NAMALWA (cell line): ENCODE measurements around the gene SIM2.
A peak's percentile ranks its signal among the peaks of the same experiment; 100 is the strongest.

Experiments
- DNase-seq: peaks from one replicate; pipeline ENCODE4 v3.0.0-alpha.2; 2015; ENCODE audit warnings: low spot score

SIM2 gene

GRCh38 chr21:36699546-36700294 is 805 bp downstream of the SIM2 start:
- DNase-seq = no peak

DNA sequence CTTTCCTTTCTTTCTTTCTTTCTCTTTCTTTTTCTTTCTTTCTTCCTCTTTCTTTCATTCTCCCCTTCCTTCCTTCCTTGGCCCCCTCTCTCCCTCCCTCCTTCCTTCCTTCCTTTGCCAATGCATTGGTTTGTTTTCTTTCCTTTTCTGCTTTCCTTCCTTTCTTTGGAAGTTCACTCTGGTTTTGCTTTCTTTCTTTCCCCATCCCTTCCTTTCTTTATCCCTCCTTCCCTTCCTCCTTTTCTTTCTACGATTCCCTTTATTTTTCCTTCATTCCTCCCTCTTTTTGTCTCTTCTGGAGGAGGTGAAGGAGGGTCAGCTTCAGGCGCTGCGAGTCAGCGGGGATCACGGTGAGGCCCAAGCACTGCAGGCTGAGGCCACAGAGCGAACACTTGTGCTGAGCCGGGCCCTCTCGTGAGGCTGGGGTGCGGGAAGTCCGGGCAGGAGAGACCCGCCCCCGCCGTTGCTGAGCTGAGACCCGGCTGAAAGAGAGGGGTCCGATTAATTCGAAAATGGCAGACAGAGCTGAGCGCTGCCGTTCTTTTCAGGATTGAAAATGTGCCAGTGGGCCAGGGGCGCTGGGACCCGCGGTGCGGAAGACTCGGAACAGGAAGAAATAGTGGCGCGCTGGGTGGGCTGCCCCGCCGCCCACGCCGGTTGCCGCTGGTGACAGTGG is 1.5 kb downstream of the SIM2 start:
- no peak for DNase-seq

DNA sequence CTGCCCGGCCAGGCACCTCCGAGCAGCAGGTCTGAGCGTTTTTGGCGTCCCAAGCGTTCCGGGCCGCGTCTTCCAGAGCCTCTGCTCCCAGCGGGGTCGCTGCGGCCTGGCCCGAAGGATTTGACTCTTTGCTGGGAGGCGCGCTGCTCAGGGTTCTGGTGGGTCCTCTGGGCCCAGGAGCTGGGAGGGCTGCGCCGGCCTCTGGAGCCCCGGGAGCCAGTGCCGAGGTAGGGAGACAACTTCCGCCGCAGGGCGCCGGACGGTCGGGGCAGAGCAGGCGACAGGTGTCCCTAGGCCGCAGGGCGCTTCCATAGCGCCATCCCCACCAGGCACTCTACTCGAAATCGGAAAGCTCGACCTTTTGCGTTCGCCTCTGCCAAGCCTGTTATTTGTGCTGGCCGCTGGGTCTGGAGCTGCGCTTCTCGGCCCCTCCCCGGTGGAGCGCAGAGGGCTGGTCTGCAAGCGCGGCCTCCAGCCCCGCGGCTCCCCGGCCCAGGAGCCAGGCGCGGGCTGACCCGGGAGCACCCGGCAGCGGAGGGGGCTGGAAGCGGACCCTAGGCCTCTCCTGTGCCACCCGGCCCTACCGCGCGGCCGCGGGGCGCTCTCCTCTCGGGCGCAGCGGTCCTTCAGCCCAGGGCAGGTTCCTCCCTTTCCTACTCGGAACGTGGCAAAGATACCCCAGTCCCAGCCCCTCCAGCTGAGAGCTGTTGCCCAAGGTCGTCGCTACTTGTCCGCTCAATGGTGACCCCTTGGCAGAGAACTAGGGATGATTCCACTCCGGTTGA is 2.2 kb downstream of the SIM2 start:
- DNase-seq = no peak

- DNase-seq = no peak
These were observed 3.1 kb downstream of the SIM2 start for GRCh38 chr21:36701756-36702621.

DNA sequence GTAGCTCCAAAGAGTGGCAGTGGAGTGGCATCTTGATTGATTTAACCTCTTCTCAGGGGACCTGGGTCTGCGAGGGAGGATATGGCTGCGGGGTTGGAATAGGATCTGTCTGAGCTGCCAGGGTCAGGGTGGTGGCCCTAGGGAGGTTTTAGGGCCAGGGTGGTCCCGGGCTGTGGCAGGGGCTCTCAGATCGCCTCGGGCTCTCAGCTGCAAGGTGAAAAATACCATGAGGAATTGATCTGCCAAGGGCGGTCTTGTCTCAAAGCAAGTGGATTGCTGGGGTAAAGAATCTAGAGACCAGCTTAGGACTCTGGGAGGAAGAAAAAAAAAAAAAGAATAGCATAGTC is 3.7 kb downstream of the SIM2 start:
- DNase-seq = no peak

GRCh38 chr21:36703123-36703522 is 4.2 kb downstream of the SIM2 start:
- DNase-seq = no peak

- DNase-seq = no peak
These were observed 4.8 kb downstream of the SIM2 start for GRCh38 chr21:36703626-36704280.

- no peak for DNase-seq
These were observed 5.5 kb downstream of the SIM2 start for GRCh38 chr21:36704281-36704957.

GRCh38 chr21:36704958-36705678 is 6.2 kb downstream of the SIM2 start:
- DNase-seq = no peak

DNA sequence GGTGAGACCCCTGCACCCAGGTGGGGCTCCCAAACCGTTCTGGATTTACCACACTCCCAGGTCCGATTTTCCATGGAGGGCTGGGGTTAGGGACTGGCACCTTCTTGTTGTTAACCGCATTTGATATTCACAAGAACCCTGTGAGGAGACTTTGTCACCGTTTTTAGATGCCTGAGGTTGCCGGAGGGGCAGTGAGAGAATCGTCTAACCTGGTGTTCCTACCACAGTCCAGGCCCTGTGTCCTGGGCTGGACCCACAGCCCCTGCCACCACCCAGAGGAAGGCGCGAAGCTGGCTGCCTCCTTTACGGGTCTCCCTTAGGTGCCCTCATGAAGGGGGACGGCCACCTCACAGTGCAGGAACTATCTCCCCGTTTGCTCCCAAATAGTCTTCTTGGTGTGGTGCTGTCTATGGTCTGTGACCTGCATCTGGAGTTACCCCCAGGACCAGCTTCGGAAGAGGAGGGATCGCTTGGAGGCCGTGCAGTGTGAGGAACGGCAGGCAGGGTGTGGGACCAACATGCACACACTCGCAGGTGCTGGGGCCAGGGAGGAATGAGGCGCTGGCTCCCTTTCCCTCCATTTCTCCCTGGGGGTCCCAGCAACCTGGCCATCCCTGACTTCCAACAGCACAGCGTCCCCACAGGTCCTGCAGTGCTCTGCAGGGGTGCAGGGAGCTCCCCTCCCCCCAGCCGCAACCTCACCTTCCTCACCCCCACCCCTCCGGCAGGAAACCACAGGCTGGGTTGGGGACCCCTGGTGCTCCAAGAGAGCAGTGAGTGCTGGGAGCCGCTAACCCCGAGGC is 7.0 kb downstream of the SIM2 start:
- peak; percentile 6 for DNase-seq

GRCh38 chr21:36706482-36706852 is 7.6 kb downstream of the SIM2 start:
- DNase-seq = no peak

DNA sequence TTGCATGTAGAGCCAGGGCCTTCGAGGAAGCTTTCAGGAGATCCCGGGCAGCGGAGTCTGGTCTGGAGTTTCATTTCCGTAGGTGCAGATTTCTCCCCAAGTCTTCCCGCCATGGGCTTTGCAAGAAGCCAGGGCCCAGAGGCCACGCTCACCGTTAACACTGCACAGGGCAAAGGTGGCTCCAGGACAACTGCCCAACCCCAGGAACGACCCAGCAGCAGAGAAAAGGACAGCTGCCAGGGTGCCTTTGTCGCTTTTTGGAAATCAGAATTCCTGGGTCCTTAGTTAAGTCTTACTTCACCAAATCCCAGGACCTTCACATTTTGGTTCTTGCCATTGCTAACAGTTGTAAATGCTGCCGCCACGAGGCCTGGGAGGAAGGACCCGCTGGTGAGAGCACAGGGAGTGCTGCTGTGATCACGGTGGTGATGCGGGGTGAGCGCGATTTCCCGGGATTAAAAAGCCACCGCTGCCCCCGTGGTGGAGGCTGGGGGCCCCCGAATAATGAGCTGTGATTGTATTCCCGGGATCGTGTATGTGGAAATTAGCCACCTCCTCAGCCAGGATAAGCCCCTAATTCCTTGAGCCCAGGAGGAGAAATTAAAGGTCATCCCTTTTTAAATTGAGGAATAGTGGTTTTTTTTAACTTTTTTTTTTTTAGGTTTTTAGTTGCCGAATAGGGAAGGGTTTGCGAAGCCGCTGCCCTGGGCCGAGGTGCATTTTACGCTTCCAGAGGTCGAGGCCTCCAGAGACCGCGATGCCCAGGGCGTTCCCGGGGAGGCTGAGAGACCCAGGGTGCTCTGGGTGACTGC is 8.2 kb downstream of the SIM2 start:
- no peak for DNase-seq

DNA sequence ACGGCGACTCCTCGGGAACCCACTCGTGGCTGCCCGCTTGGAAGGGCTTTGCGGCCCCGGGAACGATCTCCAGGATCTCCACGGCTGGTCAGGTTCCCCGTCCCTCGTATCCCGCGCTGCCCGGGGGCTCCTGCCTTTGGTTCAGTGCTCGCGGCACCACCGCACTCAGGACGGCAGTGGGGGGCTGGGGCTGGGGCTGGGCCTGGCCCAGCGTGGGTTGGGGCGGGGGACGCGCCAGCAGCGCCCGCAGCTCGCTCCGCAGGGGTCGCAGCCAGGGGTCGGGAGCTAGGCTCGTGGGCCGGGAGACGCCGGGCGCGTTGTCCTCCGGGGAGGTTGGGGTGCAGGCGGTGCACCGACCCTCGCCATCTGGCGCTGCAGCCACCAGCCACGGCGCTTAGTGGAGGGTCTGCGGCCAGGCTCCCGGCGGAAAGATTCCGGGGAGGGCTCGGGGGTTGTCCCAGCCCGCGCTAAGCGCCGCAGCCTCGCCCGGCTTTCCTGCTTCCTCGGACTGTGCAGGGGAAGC is 8.9 kb downstream of the SIM2 start:
- DNase-seq = no peak

DNA sequence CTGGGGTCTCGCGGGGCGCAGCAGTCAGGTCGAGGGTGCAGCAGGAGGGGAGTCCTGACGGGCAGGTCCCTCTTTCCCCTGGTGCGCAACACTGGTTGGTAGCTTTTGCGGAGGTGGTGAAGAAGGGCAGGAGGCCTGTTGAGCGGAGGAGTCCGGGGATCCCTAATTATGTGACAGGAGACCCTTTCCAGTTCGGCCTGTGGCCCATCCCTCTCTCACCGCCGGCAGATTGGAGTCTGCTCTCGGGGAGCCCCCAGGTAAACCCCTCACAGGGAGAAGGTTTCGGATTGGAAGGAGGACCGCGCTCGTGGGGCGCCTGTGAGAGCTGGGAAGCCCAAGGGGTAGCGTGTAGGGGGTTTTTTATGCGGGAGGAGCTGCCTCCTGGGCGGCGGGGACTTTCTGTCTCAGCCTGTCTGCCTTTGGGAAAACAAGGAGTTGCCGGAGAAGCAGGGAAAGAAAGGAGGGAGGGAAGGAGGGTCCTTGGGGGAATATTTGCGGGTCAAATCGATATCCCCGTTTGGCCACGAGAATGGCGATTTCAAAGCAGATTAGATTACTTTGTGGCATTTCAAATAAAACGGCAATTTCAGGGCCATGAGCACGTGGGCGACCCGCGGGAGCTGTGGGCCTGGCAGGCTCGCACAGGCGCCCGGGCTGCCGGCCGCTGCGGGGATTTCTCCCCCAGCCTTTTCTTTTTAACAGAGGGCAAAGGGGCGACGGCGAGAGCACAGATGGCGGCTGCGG is 9.5 kb downstream of the SIM2 start:
- DNase-seq = no peak

- no peak for DNase-seq
These were observed 10.3 kb downstream of the SIM2 start for GRCh38 chr21:36709030-36709867.

DNA sequence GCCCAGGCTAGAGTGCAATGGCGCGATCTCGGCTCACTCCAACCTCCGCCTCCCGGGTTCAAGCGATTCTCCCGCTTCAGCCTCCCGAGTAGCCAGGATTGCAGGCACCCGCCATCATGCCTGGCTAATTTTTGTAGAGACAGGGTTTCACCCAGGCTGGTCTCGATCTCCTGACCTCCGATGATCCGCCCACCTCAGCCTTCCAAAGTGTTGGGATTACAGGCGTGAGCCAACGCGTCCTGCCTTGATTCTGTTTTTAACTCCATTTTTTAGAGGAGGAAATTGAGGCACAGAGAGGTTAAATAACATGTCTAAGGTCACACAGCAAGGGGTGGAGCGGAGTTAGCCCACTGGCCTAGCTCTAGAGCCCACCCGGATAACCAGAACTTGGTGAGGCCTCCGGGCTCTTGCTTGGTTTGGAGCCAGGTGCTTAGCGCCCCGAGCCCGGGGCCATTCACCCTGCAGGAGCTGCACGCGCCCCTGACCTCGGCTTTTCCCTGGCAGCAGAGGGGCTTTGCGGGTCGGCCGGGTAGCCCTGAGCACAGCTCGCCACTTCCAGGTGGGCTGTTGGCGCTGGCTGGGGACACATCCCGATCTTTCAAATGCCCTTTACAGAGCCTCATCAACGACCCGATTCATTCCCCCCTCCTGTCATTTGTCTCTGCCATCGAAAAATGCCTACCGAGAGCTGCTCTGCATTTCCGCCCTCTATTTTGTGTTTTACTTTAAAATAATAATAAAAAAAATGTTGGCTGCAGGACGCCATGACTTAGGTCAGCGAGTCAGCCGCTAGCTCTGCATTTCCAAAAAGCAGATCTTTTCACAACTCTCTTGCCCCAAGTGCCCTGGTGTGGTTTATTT is 11.2 kb downstream of the SIM2 start:
- no peak for DNase-seq
